ENCODE measurements around the gene NKAIN4. TPM values are rescaled to one million over a fixed set of nuclear protein-coding genes. Genes with fewer than 3 reads are reported as not detected.

NKAIN4 gene
- total RNA-seq, 1 experiment from 2014 or later: not detected

DNA sequence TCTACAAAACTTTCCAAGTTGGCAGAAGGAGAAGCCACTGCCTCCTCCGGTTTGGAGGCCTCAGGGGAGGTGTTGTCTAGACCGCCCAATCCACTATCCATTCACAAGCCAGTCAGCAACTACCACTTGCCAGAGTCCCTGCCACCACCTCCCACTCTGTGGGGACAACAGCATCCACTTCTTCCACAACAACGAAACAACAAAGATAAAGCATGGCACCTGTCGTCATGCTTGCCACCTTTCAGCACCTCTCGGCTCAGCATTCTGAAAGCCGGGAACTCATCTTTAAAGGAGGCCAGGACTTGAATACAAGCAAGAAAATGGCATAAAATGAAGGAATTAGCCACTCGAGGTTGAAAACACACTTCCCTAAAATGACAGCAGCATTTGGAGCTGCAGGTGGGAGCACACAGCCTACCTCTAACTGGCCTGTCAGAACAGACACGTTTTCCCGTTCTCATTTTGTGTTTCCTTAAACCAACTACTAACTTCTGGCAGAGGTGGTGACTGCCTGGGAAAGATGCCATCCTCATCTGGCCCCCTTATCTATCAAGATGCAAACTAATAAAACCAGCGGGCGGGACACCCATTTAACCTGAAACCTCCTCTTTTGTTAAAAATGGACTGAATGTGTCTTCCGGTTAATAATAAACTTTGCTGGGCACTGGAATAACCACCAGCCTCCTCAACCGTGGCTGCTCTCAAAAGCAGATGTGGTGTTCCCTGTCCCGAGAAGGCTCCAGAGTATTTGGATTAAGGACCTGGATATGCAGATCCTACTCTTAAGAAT lies 60.1 kb downstream of the NKAIN4 start:
- DNase-seq (ENCODE audit: low read depth): no peak

DNA sequence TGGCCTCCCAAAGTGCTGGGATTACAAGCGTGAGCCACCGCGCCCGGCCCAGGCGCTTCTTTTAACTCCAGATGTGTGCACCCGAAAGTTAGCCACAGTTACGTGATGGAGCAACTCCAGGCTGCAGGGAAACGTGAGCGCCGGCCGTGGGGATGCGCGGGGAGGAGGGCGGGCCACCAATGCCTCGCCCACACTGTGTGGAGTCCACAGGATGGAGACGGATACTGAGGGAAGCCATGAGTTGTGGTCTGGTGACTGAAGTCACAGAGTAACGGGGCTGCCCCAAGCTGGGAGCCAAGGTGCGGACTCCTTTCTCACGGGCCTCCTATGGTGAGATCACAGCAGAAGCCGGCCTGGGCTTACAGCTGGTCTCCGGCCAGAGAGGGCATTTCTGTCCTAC lies 61.5 kb downstream of the NKAIN4 start:
- DNase-seq (ENCODE audit: low read depth): no peak

DNA sequence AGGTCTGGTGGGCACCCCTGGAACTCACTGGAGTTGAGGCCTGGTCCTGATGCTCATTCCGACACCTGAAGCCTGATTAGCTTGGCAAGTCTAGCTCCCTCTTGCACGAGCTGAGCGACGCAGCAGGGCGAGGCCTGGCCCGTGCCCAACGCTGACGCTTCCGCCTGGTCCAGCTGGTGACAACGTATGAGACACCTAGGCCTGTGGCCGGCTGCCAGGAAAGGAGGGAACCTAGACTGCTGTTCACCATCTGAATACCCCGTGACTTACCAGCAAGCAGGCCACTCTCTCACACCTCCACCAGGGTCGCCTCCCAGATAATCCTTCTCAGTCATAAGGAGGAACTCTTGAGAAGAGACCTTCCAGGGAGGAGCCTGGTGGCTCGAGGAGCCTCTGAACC lies 62.9 kb downstream of the NKAIN4 start:
- peak; percentile 47 for DNase-seq (ENCODE audit: low read depth)

DNA sequence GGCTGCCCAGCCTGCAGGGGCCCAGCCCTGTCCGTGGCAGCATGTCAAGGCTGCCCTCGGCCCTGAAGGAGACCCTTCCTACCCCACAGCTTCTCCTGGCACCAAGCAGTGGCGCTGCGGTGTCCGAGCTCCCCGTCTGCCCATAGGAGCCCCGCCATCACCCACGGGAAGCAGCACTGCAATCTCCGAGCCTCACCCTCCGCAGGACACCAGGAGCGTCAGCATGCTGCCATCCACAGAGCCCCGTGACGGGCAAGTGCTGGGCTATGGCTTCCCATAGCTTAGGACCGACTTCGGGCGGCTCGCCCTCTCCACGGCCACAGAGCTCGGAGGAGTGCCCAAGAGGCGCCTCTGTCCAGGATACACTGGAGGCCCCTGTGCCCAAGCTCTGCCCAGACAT lies 63.4 kb downstream of the NKAIN4 start:
- DNase-seq (ENCODE audit: low read depth): no peak

Other genes with a start within 250 kb of the NKAIN4 start
- not detected in 2 replicates for gene BHLHE23, start 247.5 kb downstream of the NKAIN4 start, total RNA-seq (2014; rRNA removed; shearing (Covaris generic))
- gene YTHDF1, start 38.3 kb downstream of the NKAIN4 start, total RNA-seq (2014; rRNA removed; shearing (Covaris generic)): 21.2 and 22.1 TPM in 2 replicates
- not detected in 2 replicates for gene BIRC7, start 18.6 kb downstream of the NKAIN4 start, total RNA-seq (2014; rRNA removed; shearing (Covaris generic))
- gene ARFGAP1, start 18.4 kb upstream of the NKAIN4 start, total RNA-seq (2014; rRNA removed; shearing (Covaris generic)): 29.0 and 35.7 TPM in 2 replicates
- not detected in 2 replicates for gene COL20A1, start 38.7 kb upstream of the NKAIN4 start, total RNA-seq (2014; rRNA removed; shearing (Covaris generic))
- not detected in 2 replicates for gene CHRNA4, start 106.9 kb upstream of the NKAIN4 start, total RNA-seq (2014; rRNA removed; shearing (Covaris generic))
- 0.10 and 2.5 TPM in 2 replicates for gene KCNQ2, start 218.2 kb upstream of the NKAIN4 start, total RNA-seq (2014; rRNA removed; shearing (Covaris generic))
- gene EEF1A2, start 244.6 kb upstream of the NKAIN4 start, total RNA-seq (2014; rRNA removed; shearing (Covaris generic)): 14.1 and 17.6 TPM in 2 replicates

Measured in RPMI7951 (cell line).